ELR (cell line): ENCODE results near the gene GPR87.

ENCODE experiments used
- DNase-seq: peaks from one replicate; pipeline ENCODE4 v3.0.0-alpha.2; 2015; ENCODE audit warnings: low read depth

GPR87 gene

DNA sequence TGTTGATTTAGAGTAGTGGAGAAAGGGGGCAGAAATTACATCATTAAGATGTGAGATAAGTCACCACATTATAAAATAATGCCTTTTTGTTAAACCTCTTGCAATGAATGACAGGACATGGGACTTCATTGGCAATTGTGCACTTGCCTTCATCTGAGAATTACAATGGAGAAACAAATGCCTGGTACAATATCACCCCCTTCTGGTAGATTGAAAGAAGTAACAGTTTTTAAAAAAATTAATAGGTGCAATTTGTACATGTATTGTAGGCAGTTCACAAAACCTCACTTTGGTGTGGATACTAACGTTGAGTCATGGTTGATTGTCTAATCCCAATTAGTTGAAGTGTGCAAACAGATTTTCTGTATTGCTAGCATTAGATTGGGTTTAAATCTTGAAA is 33.7 kb downstream of the GPR87 start:
- DNase-seq, result peak; percentile 60

DNA sequence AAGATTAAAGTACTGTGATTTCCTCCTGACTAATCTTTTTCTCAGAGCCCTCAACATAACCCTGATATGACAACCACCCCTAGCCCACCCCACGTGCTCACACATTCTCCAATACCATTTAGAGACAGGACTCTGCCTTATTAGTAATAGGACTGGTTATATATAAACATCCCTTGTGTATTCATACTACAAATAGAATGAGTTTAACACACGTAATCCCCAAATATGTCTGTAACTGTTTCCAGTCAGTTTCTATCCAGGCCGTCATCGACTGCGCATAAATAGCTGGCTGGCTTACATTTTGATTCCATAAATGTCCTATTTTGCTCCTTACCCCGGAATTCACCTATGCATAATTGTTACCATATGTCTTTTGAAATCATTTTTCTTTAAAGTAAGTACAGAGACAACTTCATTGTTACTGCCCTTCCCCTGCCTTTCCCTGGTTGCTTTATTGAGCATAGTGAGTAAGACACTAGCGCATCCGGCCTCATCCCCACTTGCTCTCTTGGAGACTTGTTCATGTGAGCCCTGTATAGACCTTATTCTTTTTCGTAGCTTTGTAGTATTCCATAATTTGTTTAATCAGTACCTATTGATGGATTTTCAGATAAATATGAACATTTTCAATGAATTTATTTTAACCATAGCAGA is 34.8 kb downstream of the GPR87 start:
- DNase-seq, result peak; percentile 58

DNA sequence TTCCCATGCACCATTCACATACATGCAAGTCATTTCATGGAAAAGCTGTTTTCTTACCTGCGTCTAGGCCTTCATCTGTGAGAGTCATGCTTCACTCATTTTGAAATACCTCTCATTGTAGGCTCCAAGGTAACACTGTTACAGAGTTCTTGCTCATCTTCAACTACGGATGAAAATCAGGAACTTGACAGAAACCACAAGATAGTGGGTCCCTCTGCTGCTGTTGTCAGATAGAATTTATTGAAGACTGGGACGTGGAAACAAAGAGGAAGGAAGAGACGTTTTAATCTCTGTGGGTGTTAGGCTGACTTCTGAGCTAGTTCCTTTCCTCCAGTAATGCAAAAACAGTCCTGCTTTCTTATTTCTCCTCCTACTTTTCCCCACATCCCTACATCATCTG is 38.4 kb downstream of the GPR87 start, which contains the start of gene P2RY14:
TSS of gene P2RY14 (minus strand) at position 313 of the 400 bp plus-strand sequence. CDS start 64,226 bp downstream, outside the sequence.
- no peak for DNase-seq

DNA sequence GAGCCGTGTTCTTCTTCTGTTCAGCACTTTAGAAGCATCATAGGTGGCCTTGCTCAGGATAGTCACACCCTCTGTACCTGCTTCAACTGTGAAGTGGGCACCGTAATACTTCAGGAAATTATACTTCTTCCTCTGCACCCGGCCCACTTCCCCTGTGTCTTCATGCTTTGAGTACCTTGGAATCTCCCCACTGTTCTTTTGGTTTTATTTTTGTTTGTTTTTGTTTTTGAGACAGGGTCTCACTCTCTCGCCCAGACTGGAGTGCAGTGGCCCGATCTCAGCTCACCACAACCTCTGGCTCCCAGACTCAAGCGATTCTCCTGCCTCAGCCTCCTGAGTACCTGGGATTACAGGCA is 40.0 kb downstream of the GPR87 start:
- DNase-seq, result no peak

DNA sequence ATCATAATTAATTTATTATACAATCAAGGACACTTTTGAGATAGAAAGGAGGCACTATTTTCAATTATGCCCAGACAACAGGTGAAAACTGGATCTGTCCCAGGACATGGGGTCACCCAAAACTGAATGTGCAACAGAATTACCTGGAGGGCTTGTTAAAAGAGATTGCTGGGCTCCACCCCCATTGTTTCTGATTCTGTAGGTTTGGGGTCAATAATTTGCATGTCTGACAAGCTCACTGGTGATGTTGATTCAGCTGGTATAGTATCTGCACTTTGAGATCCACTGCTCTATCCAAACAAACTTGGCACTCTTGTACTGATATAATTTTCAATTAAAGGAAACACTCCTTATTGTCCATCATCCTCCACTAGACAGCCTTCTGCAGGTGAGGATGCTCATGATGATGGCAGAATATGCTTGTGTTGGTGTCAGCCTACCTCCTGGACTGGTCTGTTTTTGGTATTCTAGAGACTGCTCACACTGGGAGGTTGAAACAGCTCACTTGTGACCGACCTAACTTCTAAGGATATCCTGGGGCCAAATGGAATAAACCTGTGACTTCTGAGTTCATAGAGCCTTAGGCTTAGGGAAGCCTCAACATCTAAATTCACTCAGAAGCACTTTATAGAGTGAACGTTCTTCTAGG is 40.5 kb downstream of the GPR87 start:
- no peak for DNase-seq

DNA sequence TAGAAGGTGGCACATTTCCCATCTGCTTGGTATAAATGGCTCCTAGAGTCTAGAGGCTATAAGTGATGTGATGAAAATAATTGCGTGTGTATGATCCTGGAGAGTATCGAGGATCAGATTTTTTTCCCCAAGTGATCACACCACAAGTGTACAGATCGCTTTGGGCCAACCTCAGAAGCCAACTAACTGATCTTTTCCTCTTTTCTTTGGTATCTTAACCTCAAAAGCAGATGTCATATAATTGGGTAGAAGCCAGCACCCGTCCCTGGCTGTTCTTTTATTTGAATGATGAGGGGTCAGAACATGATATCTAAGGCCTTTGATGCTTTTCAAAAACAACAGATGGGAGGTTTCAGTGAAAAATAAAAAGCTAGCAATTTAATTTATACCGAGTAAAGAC is 41.5 kb downstream of the GPR87 start:
- no peak for DNase-seq

DNA sequence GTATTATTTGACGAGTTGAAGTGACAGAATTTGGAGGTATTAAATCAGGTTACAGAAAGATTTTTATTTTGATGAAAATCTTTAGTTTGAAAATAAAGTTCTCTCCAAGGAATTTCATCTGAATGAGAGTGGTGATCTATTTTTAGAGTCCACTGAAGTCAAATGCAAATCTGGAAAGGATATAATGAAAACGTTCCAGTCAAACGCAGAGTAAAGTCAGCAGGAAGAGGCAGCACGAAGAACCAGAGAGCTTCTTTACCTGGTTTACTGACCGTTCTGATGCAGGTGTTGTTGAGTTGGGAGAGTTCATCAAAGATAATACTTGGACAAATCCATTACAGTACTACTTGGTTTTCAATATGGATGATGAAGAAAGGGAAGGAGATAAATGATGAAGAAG is 47.0 kb downstream of the GPR87 start:
- DNase-seq, result no peak

DNA sequence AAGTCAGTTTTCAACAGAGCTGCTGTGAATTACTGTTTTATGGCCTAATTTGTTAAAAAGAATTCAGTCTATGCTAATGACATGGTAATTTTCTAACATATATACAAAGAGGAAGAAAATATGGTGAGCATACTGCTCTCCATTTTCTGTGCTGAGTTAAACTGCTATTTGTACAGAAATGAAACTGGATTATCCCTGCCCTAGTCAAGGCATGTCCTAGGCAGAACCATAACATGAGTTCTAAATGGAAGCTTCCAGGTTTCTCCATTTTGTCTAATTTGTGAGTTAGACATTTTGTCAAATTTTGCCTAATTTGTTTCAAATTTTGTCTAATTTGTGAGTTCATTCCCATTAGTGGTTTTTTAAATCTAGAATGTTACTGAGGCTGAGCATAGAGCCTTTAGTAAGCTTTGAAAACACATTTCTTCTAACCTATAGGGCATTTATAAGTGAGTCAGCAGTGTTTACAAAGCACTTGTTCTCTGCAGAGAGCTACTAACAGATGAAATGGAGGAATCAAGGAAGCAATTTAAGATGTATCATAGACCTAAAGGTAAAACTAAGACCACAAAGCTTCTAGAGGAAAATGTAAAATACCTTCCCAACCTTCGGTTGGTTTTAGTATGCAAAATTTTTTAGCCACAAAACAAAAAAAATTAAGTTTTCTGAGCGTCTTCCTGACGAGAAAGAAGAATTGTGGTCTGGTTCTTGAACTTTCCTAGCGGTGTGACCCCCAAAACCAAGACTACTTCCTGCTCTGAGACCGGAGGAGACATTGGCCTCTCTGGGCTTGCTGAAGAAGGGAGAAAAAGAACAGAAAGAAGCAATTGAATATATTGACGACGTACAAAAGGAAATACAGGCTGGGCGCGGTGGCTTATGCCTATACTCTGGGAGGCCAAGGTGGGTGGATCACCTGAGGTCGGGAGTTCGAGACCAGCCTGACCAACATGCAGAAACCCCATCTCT is 48.1 kb downstream of the GPR87 start:
- no peak for DNase-seq

DNA sequence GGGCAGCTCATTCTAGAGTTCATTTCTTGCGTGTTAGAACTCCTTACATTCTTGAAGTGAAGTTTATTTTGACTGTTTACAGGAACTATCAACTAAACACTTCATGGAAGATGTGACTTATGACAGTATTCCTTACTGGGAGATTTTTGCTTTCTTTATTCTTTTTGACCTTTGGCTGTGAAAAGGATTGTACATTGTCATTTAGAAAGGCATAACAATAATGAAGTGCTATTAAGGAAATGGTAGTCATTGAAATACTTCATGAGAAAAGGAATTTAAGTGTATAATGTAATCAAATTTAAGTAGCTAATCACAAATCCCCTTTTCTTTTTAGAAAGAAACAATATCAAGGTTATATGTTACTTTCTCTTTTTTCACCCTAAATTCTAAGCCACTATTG is 49.6 kb downstream of the GPR87 start:
- no peak for DNase-seq

DNA sequence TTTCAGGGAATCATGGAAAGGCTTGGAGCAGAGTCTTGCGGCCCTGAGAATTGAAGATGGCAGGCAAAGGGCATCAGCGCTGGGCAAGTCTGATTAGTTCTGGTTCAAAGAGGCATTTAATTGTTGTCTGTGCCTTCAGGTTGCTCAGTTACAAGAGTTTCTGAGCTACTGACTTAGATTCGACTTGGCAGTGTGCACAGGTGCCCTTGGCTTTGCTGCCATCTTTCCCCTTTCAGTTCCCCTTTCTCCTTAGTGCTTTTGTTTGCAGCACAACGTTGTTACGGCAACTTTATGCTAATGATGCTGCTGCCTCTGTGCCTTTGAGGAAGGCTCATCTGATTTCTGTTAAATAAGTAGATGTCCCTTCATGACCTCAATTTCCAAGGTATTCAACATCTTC is 50.8 kb downstream of the GPR87 start:
- DNase-seq, result no peak

DNA sequence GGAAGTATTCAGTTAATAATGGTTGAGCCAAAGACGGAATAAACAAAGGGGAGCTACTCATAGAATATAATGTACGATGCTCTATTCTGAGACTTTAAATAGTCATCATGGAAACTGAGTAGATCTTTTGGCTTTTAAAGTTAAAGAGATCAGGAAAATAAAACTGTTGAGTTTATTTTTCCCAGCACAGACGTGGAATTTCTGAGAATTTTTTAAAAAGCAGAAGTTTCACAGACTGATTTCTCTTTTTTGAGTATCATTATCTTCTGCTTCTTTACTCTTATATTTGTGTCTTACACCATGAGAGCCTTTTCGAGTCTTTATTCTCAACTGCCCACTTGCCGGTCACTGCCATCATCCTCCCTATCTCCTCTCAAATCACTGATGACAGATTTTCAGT is 51.5 kb downstream of the GPR87 start:
- DNase-seq, result no peak

DNA sequence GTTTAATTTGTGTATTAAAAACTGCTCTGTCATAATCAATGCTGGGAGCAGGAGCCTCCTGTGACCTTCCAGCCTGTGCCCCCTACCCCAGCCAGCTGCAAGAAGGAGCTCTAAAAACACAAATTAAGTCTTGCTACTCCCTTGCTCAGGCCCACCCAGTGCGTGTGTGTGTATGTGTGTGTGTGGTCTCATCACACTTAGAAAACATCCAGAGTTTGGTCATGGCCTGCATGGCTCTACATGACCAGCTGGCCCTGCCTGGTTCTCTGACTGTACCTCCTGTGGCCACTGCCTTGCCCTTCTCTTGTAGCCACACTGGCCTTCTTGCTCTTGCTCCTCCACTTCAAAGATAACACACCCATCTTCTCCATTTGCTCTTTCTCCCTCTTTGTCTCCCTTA is 52.0 kb downstream of the GPR87 start:
- no peak for DNase-seq

DNA sequence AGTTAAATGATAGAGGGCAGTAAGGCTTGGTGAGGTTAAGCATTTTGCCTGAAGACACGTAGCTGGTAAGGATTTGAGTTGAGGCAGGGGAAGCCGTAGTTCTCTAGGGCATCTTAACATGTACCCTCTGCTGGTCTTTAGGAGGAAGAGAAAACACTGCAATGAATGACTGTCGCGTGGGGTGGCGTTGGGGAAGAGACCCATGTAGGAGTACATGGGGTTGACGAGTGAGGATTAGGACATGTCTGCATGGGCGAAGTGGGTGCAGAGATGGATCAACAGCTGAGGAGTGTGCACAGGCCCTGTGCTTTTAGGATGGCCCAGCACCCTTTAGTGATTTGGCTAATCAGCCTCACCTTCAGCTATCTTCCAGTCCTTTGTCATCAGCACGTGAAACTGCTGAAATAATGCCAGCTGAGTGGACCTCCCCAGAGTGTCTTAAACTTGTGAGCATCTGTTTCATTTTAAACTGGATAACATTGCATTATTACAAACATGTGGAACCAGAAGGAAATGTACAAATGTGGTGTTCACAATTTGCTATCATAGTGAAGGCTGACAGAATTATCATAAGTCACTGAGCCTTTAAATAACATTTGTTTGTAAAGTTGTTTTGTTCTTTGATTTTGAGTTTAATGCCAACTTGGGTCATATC is 53.6 kb downstream of the GPR87 start:
- no peak for DNase-seq

DNA sequence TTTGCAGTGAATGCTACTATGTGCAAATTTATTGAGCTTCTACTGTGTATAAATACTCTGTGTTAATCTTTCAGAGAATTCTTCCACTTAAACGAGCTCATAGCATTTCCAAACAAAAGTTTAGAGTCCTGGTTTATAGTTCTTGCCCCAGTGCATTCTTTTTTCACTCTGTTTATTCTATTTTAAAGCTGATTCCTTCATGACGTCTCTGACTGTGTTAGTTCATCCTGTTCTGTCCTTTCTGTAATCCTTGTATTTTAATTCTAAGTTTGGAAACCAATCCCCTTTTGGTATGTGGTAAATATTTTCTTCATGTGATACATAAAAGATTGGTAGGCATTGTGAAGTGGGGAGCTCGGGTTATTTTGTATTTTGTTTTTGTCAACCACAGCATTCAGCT is 57.0 kb downstream of the GPR87 start:
- DNase-seq, result no peak

DNA sequence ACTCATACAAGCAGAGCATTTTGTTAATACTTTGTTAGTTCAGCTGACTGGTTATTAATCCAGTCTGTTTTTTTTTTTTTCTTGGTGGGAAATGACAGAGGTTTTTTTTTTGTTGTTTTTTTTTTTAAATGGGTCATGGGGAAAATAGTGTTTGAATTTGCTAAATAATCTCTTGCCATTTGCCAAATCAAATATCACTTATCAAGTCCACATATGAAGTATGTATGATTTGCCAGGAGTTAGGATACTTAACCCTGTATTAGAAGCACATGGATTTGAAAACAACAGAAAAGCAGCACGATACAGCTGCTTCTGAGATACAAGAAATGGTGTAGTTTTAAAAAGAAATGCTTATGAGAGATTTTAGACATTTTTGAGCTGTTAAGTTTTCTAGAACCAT is 59.9 kb downstream of the GPR87 start:
- no peak for DNase-seq

DNA sequence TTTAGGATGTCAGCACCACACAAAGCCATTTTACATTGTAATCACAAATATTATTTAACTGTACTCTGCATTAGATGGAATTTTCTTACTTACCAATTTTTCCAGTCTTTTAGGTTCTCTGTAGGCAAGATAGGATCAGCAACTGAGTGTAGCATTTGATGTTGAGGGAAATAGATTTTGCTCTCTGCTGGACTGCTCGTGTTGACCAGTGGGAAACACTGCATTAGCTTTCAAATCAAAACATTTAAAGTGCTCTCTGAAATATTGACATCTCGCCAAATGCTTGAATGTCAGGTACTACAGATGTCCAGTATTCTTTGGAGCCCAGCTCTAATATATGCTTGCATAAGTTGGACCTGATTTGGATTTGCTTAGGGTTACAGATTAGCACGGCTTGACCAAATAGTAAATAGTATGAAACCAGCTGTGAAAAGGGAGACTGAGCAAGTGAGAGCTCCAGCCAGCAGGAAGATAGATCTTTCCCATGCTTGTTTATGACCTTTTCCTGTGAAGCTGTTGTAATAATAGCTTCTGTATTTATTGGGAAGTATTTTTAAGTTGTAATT is 67.8 kb downstream of the GPR87 start:
- no peak for DNase-seq
